ENCODE data around the gene UGT1A10. TPM values are rescaled to one million over a fixed set of nuclear protein-coding genes. Genes with fewer than 3 reads are reported as not detected.
"Not testable (repeated sequence)": the region's sequence is repeated elsewhere in the genome, so short reads cannot be mapped to it uniquely, and the experiment has no call there.

The UGT1A10 gene
- total RNA-seq: not detected

- H3K36me3 Mint-ChIP-seq (ENCODE audit: low read depth); ATAC-seq; DNase-seq; H3K4me3 Mint-ChIP-seq; intact Hi-C loops (cut with DNase I, micrococcal nuclease); H3K27ac Mint-ChIP-seq; POLR2A ChIA-PET; H3K27me3 Mint-ChIP-seq; CTCF ChIA-PET; H3K9me3 Mint-ChIP-seq (ENCODE audit: low read depth): not testable (repeated sequence)
- H3K4me1 Mint-ChIP-seq: peaks cover 11% of the 10 kb centered on the region
Measured at GRCh38 chr2:233636306-233636705, at the start of gene UGT1A10. Gene UGT1A10 (plus strand): TSS chr2:233636448. CDS start chr2:233636523, 75 bp downstream.

GRCh38 chr2:233588400-233588799, 47.8 kb upstream of the UGT1A10 start:
- peaks cover 12% of the 10 kb centered on the region for H3K27me3 Mint-ChIP-seq
- H3K4me3 Mint-ChIP-seq: no peak overlapping the region

DNA sequence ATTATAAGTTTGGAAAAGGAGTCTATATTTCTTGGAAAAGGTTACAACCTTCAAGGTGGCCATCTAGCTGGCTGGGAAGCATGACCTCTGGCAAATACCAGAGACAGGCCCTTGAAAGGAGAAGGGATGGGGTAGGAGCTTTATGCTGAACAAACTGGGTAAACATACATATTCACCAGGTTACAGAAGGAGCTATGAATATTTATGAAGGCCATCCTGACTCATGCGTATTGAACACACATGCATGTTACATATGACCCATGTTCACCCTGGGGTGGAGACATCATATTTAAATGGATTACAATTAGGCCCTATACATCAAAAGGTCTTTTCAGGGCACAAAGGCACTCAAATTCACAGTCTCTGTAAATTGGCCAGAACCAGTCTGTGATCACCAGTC, 43.5 kb upstream of the UGT1A10 start:
- H3K36me3 Mint-ChIP-seq (ENCODE audit: low read depth); H3K4me3 Mint-ChIP-seq; H3K4me1 Mint-ChIP-seq; H3K9me3 Mint-ChIP-seq (ENCODE audit: low read depth); ATAC-seq; DNase-seq; intact Hi-C loops (cut with DNase I, micrococcal nuclease); H3K27me3 Mint-ChIP-seq; H3K27ac Mint-ChIP-seq; POLR2A ChIA-PET; CTCF ChIA-PET: not testable (repeated sequence)

More at GRCh38 chr2:233588400-233588799, 47.8 kb upstream of the UGT1A10 start:
- POLR2A ChIA-PET: no interaction called here
- DNase-seq (no peak), ATAC-seq (no peak)
- intact Hi-C loops (cut with DNase I, micrococcal nuclease): no loop called here
- Mint-ChIP-seq H3K4me1 (no peaks in the 10 kb centered on the region), H3K27ac (no peak overlapping the region), H3K9me3 (ENCODE audit: low read depth) (no peaks in the 10 kb centered on the region), H3K36me3 (ENCODE audit: low read depth) (no peaks in the 10 kb centered on the region)
- CTCF ChIA-PET: no interaction called here

GRCh38 chr2:233593201-233593600, 43.0 kb upstream of the UGT1A10 start:
- Mint-ChIP-seq H3K9me3 (ENCODE audit: low read depth) (no peaks in the 10 kb centered on the region), H3K27me3 (peaks cover 4% of the 10 kb centered on the region), H3K4me3 (no peak overlapping the region), H3K36me3 (ENCODE audit: low read depth) (no peaks in the 10 kb centered on the region), H3K27ac (no peak overlapping the region), H3K4me1 (no peaks in the 10 kb centered on the region)
- ATAC-seq (no peak), DNase-seq (no peak)
- intact Hi-C loops (cut with DNase I, micrococcal nuclease): no loop called here
- CTCF ChIA-PET: no interaction called here
- POLR2A ChIA-PET: no interaction called here

GRCh38 chr2:233597522-233597921, 38.7 kb upstream of the UGT1A10 start:
- intact Hi-C loops (cut with DNase I, micrococcal nuclease): no loop called here
- no peaks in the 10 kb centered on the region for H3K9me3 Mint-ChIP-seq (ENCODE audit: low read depth)
- no peak for ATAC-seq
- no peak overlapping the region for H3K4me3 Mint-ChIP-seq
- ChIA-PET CTCF (no interaction called here), POLR2A (no interaction called here)
- peaks cover 5% of the 10 kb centered on the region for H3K27me3 Mint-ChIP-seq
- H3K36me3 Mint-ChIP-seq (ENCODE audit: low read depth): no peaks in the 10 kb centered on the region
- no peaks in the 10 kb centered on the region for H3K4me1 Mint-ChIP-seq
- DNase-seq: no peak
- H3K27ac Mint-ChIP-seq: no peak overlapping the region

GRCh38 chr2:233598952-233599351, 37.3 kb upstream of the UGT1A10 start:
- intact Hi-C loops (cut with DNase I, micrococcal nuclease): no loop called here
- Mint-ChIP-seq H3K27ac (no peak overlapping the region), H3K36me3 (ENCODE audit: low read depth) (no peaks in the 10 kb centered on the region), H3K9me3 (ENCODE audit: low read depth) (peaks cover 3% of the 10 kb centered on the region), H3K27me3 (peaks cover 7% of the 10 kb centered on the region), H3K4me1 (no peaks in the 10 kb centered on the region), H3K4me3 (no peak overlapping the region)
- ChIA-PET POLR2A (no interaction called here), CTCF (no interaction called here)
- DNase-seq (no peak), ATAC-seq (no peak)

DNA sequence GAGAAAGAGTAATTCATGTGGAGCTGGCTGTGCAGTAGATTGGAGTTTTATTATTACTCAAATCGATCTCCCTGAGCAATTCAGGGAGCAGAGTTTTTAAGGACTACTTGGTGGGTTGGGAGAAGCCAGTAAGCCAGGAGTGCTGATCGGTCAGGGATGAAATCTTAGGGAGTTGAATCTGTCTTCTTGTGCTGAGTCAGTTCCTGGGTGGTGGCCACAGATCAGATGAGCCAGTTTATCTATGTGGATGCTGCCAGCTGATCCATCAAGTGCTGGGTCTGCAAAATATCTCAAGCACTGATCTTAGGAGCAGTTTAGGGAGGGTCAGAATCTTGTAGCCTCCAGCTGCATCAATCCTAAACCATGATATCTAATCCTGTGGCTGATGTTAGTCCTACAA, 35.9 kb upstream of the UGT1A10 start:
- ChIA-PET CTCF (no interaction called here), POLR2A (no interaction called here)
- DNase-seq (no peak), ATAC-seq (no peak)
- peaks cover 3% of the 10 kb centered on the region for H3K9me3 Mint-ChIP-seq (ENCODE audit: low read depth)
- intact Hi-C loops (cut with DNase I, micrococcal nuclease): no loop called here
- H3K4me1 Mint-ChIP-seq: no peaks in the 10 kb centered on the region
- peaks cover 10% of the 10 kb centered on the region for H3K27me3 Mint-ChIP-seq
- H3K27ac Mint-ChIP-seq: no peak overlapping the region
- no peak overlapping the region for H3K4me3 Mint-ChIP-seq
- no peaks in the 10 kb centered on the region for H3K36me3 Mint-ChIP-seq (ENCODE audit: low read depth)

DNA sequence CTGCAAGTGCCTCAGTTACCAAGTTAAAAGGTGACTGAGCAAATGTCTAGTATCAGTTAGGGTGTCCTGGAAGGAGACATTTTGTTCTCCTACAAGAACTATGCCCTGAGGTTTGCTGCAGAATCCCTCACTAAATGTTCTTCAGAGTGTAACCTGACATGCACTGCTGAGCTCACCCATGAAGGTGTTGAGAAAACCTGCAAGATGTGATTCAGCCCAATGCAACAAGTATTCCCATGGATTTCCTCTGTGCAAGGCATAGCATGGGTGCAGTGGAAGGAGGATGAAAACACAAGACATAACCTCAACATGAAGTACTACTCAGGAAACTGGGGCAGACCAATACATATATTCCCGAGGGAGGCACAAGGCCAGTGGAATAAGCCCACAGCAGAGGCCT, 34.2 kb upstream of the UGT1A10 start:
- peaks cover 10% of the 10 kb centered on the region for H3K27me3 Mint-ChIP-seq
- ChIA-PET CTCF (no interaction called here), POLR2A (no interaction called here)
- H3K4me1 Mint-ChIP-seq: no peaks in the 10 kb centered on the region
- no peak overlapping the region for H3K4me3 Mint-ChIP-seq
- no peak for DNase-seq
- ATAC-seq: no peak
- peaks cover 3% of the 10 kb centered on the region for H3K9me3 Mint-ChIP-seq (ENCODE audit: low read depth)
- intact Hi-C loops (cut with DNase I, micrococcal nuclease): no loop called here
- H3K36me3 Mint-ChIP-seq (ENCODE audit: low read depth): no peaks in the 10 kb centered on the region
- H3K27ac Mint-ChIP-seq: no peak overlapping the region

DNA sequence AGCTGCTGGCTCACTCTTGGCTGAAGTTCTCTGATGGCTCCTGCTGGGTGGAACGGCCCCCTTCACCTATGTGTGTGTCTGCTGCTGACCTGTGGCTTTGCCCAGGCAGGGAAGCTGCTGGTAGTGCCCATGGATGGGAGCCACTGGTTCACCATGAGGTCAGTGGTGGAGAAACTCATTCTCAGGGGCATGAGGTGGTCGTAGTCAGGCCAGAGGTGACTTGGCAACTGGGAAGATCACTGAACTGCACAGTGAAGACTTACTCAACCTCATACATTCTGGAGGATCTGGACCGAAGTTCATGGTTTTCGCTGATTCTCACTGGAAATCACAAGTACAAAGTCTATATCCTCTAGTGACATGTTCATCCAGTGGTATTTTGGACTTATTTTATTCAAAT, 32.7 kb upstream of the UGT1A10 start:
- no peak overlapping the region for H3K27ac Mint-ChIP-seq
- H3K9me3 Mint-ChIP-seq (ENCODE audit: low read depth): peaks cover 3% of the 10 kb centered on the region
- POLR2A ChIA-PET: no interaction called here
- DNase-seq (no peak), ATAC-seq (no peak)
- peaks cover 10% of the 10 kb centered on the region for H3K27me3 Mint-ChIP-seq
- no peak overlapping the region for H3K4me3 Mint-ChIP-seq
- intact Hi-C loops (cut with DNase I, micrococcal nuclease): no loop called here
- no peaks in the 10 kb centered on the region for H3K4me1 Mint-ChIP-seq
- CTCF ChIA-PET: interaction anchor here (0.9 kb wide), 1 partner anchor 118 kb away, joined by 3 read pairs; no protein-coding TSS in a partner anchor
- no peaks in the 10 kb centered on the region for H3K36me3 Mint-ChIP-seq (ENCODE audit: low read depth)

- DNase-seq: no peak
- Mint-ChIP-seq H3K9me3 (ENCODE audit: low read depth) (peaks cover 3% of the 10 kb centered on the region), H3K27ac (no peak overlapping the region), H3K4me3 (no peak overlapping the region), H3K4me1 (no peaks in the 10 kb centered on the region), H3K36me3 (ENCODE audit: low read depth) (no peaks in the 10 kb centered on the region), H3K27me3 (peaks cover 9% of the 10 kb centered on the region)
- ChIA-PET POLR2A (no interaction called here), CTCF (no interaction called here)
- ATAC-seq: no peak
- intact Hi-C loops (cut with DNase I, micrococcal nuclease): no loop called here
Measured at GRCh38 chr2:233604826-233605225, 31.4 kb upstream of the UGT1A10 start.

DNA sequence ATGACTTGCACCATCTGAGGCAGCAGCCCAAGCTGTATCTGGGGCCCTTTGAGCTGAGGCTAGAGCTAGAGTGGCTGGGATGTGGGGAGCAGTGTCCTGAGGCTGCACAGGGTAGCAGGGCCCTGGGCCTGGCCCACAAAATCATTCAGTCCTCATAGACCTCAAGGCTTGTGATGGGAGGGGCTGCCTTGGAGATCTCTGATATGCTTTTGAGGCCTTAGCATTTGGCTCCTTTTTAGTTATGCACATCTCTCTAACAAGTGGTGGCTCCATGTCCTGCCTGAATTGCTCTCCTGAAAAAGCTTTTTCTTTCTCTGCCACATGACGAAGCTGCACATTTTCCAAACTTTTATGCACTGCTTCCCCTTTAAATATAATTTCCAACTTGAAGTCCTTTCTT, 30.6 kb upstream of the UGT1A10 start:
- H3K9me3 Mint-ChIP-seq (ENCODE audit: low read depth): peaks cover 7% of the 10 kb centered on the region
- ChIA-PET POLR2A (no interaction called here), CTCF (no interaction called here)
- no peak overlapping the region for H3K27ac Mint-ChIP-seq
- H3K27me3 Mint-ChIP-seq: peaks cover 5% of the 10 kb centered on the region
- no peak for DNase-seq
- no peaks in the 10 kb centered on the region for H3K4me1 Mint-ChIP-seq
- intact Hi-C loops (cut with DNase I, micrococcal nuclease): no loop called here
- H3K36me3 Mint-ChIP-seq (ENCODE audit: low read depth): no peaks in the 10 kb centered on the region
- ATAC-seq: no peak
- no peak overlapping the region for H3K4me3 Mint-ChIP-seq

- ATAC-seq (no peak), DNase-seq (no peak)
- intact Hi-C loops (cut with DNase I, micrococcal nuclease): no loop called here
- no peak overlapping the region for H3K27ac Mint-ChIP-seq
- H3K36me3 Mint-ChIP-seq (ENCODE audit: low read depth): no peaks in the 10 kb centered on the region
- peaks cover 9% of the 10 kb centered on the region for H3K9me3 Mint-ChIP-seq (ENCODE audit: low read depth)
- no peak overlapping the region for H3K4me3 Mint-ChIP-seq
- CTCF ChIA-PET: no interaction called here
- no peaks in the 10 kb centered on the region for H3K4me1 Mint-ChIP-seq
- H3K27me3 Mint-ChIP-seq: peaks cover 17% of the 10 kb centered on the region
- POLR2A ChIA-PET: no interaction called here
Measured at GRCh38 chr2:233611284-233611683, 25.0 kb upstream of the UGT1A10 start.

GRCh38 chr2:233617476-233617875, 18.8 kb upstream of the UGT1A10 start, which contains the start of gene UGT1A8:
Gene UGT1A8 (plus strand): TSS chr2:233617633. CDS start chr2:233617708, 75 bp downstream.
- H3K27ac Mint-ChIP-seq; CTCF ChIA-PET; H3K4me1 Mint-ChIP-seq; DNase-seq; intact Hi-C loops (cut with DNase I, micrococcal nuclease); H3K4me3 Mint-ChIP-seq; POLR2A ChIA-PET; H3K9me3 Mint-ChIP-seq (ENCODE audit: low read depth); ATAC-seq; H3K36me3 Mint-ChIP-seq (ENCODE audit: low read depth): not testable (repeated sequence)
- peaks cover 33% of the 10 kb centered on the region for H3K27me3 Mint-ChIP-seq

Data from activated CD4-positive, alpha-beta T cell treated with anti-CD3 and anti-CD28 coated beads for 36 hours (primary cell).